Upper lobe of left lung (tissue), 4 donors: ENCODE data around the gene PDIA4.

Source experiments
- EP300 ChIP-seq, 4 donors: sonication (generic); formaldehyde crosslinking; IDR thresholded peaks; one replicate each; pipeline ENCODE4 v1.5.1; 2017; ENCODE audit warnings: antibody characterized with exemption in 4 of 4, control low read depth in 2 of 4
- POLR2AphosphoS5 ChIP-seq, 2 donors: sonication (generic); formaldehyde crosslinking; IDR thresholded peaks; one replicate each; pipeline ENCODE4 v1.5.1; 2017; ENCODE audit warnings: antibody characterized with exemption in 2 of 2
- TF ChIP-seq, protein P1 (sequence below), 6 experiments: fragments of 450-650 bp in 4 of 6; fragments of 200-600 bp in 2 of 6; sonication (generic) in 2 of 6; IDR thresholded peaks; one replicate each; pipeline ENCODE4 v1.5.1; 2016 to 2019; ENCODE audit warnings: antibody characterized with exemption in 6 of 6

DNA sequence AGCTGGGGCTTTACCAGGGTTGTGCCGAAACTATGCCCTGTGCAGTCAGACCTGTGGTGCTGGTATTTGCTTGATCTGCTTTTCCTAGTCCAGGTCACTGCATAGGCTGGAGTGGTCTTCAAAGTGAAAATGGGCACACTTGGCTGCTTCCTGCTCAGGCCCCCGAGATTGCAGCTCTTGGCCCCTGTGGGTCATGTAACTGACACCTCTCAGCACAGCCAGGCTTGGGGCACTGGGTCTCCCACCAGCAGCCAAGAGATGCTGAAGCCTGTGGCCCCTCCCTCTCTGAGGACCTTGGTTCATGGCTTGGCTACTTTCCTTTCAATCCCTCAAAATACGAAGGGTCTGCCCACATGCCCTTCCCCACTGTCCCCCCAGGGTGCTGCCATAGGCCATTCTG lies 33.7 kb downstream of the PDIA4 start:
- no peak for TF ChIP-seq EP300 (IDR thresholded peaks at IDR 0.05)
- TF ChIP-seq, protein P1, sequence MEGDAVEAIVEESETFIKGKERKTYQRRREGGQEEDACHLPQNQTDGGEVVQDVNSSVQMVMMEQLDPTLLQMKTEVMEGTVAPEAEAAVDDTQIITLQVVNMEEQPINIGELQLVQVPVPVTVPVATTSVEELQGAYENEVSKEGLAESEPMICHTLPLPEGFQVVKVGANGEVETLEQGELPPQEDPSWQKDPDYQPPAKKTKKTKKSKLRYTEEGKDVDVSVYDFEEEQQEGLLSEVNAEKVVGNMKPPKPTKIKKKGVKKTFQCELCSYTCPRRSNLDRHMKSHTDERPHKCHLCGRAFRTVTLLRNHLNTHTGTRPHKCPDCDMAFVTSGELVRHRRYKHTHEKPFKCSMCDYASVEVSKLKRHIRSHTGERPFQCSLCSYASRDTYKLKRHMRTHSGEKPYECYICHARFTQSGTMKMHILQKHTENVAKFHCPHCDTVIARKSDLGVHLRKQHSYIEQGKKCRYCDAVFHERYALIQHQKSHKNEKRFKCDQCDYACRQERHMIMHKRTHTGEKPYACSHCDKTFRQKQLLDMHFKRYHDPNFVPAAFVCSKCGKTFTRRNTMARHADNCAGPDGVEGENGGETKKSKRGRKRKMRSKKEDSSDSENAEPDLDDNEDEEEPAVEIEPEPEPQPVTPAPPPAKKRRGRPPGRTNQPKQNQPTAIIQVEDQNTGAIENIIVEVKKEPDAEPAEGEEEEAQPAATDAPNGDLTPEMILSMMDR (IDR thresholded peaks at IDR 0.05) = no peak
- TF ChIP-seq POLR2AphosphoS5 (IDR thresholded peaks at IDR 0.05) = no peak
